ENCODE results near the gene TUBB6. TPM values are rescaled to one million over a fixed set of nuclear protein-coding genes. Genes with fewer than 3 reads are reported as not detected.
A peak's percentile ranks its signal among the peaks of the same experiment; 100 is the strongest.

TUBB6 gene
- total RNA-seq, 2 donors from 2014 or later, result 3.7 to 7.3 TPM

- Mint-ChIP-seq H3K27ac (no peak overlapping the region), H3K27me3 (peaks cover 5 to 10% of the 10 kb centered on the region in 2 donors), H3K36me3 (peaks cover 11% of the 10 kb centered on the region), H3K9me3 (no peaks in the 10 kb centered on the region), H3K4me1 (ENCODE audit: low read depth in 2 of 2) (no peaks in the 10 kb centered on the region), H3K4me3 (no peak overlapping the region)
- DNase-seq (ENCODE audit: low spot score), result no peak
- ATAC-seq, result no peak
These were observed 6.7 kb downstream of the TUBB6 start for GRCh38 chr18:12314591-12315305.

- Mint-ChIP-seq H3K27ac (no peak overlapping the region), H3K36me3 (peaks cover 10% of the 10 kb centered on the region), H3K4me1 (ENCODE audit: low read depth in 2 of 2) (no peaks in the 10 kb centered on the region), H3K27me3 (peaks cover 4 to 7% of the 10 kb centered on the region in 2 donors), H3K9me3 (no peaks in the 10 kb centered on the region), H3K4me3 (no peak overlapping the region)
- ATAC-seq (no peak), DNase-seq (ENCODE audit: low spot score) (no peak)
These were observed 7.4 kb downstream of the TUBB6 start for GRCh38 chr18:12315490-12315889.

- H3K9me3 Mint-ChIP-seq, result no peaks in the 10 kb centered on the region
- no peak overlapping the region for H3K4me3 Mint-ChIP-seq
- no peak overlapping the region for H3K27ac Mint-ChIP-seq
- no peak for ATAC-seq
- peaks cover 10% of the 10 kb centered on the region for H3K36me3 Mint-ChIP-seq
- no peaks in the 10 kb centered on the region for H3K4me1 Mint-ChIP-seq (ENCODE audit: low read depth in 2 of 2)
- peaks cover 4 to 7% of the 10 kb centered on the region in 2 donors for H3K27me3 Mint-ChIP-seq
- no peak for DNase-seq (ENCODE audit: low spot score)
These were observed 7.9 kb downstream of the TUBB6 start for GRCh38 chr18:12315911-12316310.

GRCh38 chr18:12317664-12318333 lies 9.8 kb downstream of the TUBB6 start:
- no peak overlapping the region for H3K4me3 Mint-ChIP-seq
- DNase-seq (ENCODE audit: low spot score), result no peak
- no peaks in the 10 kb centered on the region for H3K4me1 Mint-ChIP-seq (ENCODE audit: low read depth in 2 of 2)
- H3K27ac Mint-ChIP-seq, result no peak overlapping the region
- no peaks in the 10 kb centered on the region for H3K27me3 Mint-ChIP-seq
- ATAC-seq, result no peak
- peaks cover 4% of the 10 kb centered on the region for H3K36me3 Mint-ChIP-seq
- no peaks in the 10 kb centered on the region for H3K9me3 Mint-ChIP-seq

- H3K4me3 Mint-ChIP-seq, result no peak overlapping the region
- no peaks in the 10 kb centered on the region for H3K36me3 Mint-ChIP-seq
- H3K27me3 Mint-ChIP-seq, result no peaks in the 10 kb centered on the region
- DNase-seq (ENCODE audit: low spot score) (no peak), ATAC-seq (peak in 1 of 2 donors; percentile 28)
- H3K27ac Mint-ChIP-seq, result no peak overlapping the region
- H3K4me1 Mint-ChIP-seq (ENCODE audit: low read depth in 2 of 2), result no peaks in the 10 kb centered on the region
- H3K9me3 Mint-ChIP-seq, result no peaks in the 10 kb centered on the region
These were observed 10.3 kb downstream of the TUBB6 start for GRCh38 chr18:12318334-12318697.

GRCh38 chr18:12318857-12319256 lies 10.8 kb downstream of the TUBB6 start:
- no peak for DNase-seq (ENCODE audit: low spot score)
- no peak overlapping the region for H3K27ac Mint-ChIP-seq
- no peak for ATAC-seq
- no peaks in the 10 kb centered on the region for H3K27me3 Mint-ChIP-seq
- no peaks in the 10 kb centered on the region for H3K36me3 Mint-ChIP-seq
- no peak overlapping the region for H3K4me3 Mint-ChIP-seq
- no peaks in the 10 kb centered on the region for H3K4me1 Mint-ChIP-seq (ENCODE audit: low read depth in 2 of 2)
- no peaks in the 10 kb centered on the region for H3K9me3 Mint-ChIP-seq

GRCh38 chr18:12321333-12321732 lies 13.3 kb downstream of the TUBB6 start:
- ATAC-seq (no peak), DNase-seq (ENCODE audit: low spot score) (no peak)
- H3K36me3 Mint-ChIP-seq, result no peaks in the 10 kb centered on the region
- no peak overlapping the region for H3K27ac Mint-ChIP-seq
- no peak overlapping the region for H3K4me3 Mint-ChIP-seq
- no peaks in the 10 kb centered on the region for H3K4me1 Mint-ChIP-seq (ENCODE audit: low read depth in 2 of 2)
- no peaks in the 10 kb centered on the region for H3K9me3 Mint-ChIP-seq
- H3K27me3 Mint-ChIP-seq, result no peaks in the 10 kb centered on the region

GRCh38 chr18:12324991-12325725 lies 17.1 kb downstream of the TUBB6 start:
- Mint-ChIP-seq H3K4me3 (no peak overlapping the region), H3K9me3 (no peaks in the 10 kb centered on the region), H3K27ac (no peak overlapping the region), H3K27me3 (no peaks in the 10 kb centered on the region), H3K4me1 (ENCODE audit: low read depth in 2 of 2) (peaks cover 5% of the 10 kb centered on the region in 2 donors), H3K36me3 (peaks cover 4% of the 10 kb centered on the region)
- ATAC-seq (no peak), DNase-seq (ENCODE audit: low spot score) (no peak)

- H3K27ac Mint-ChIP-seq, result no peak overlapping the region
- peaks cover 5% of the 10 kb centered on the region in 2 donors for H3K4me1 Mint-ChIP-seq (ENCODE audit: low read depth in 2 of 2)
- ATAC-seq (no peak), DNase-seq (ENCODE audit: low spot score) (no peak)
- H3K9me3 Mint-ChIP-seq, result no peaks in the 10 kb centered on the region
- no peak overlapping the region for H3K4me3 Mint-ChIP-seq
- peaks cover 4% of the 10 kb centered on the region for H3K36me3 Mint-ChIP-seq
- no peaks in the 10 kb centered on the region for H3K27me3 Mint-ChIP-seq
These were observed 17.7 kb downstream of the TUBB6 start for GRCh38 chr18:12325726-12326245.

- H3K27ac Mint-ChIP-seq, result no peak overlapping the region
- H3K27me3 Mint-ChIP-seq, result no peaks in the 10 kb centered on the region
- peaks cover 5% of the 10 kb centered on the region in 2 donors for H3K4me1 Mint-ChIP-seq (ENCODE audit: low read depth in 2 of 2)
- H3K4me3 Mint-ChIP-seq, result no peak overlapping the region
- peak; percentile 15 to 29 for ATAC-seq
- H3K36me3 Mint-ChIP-seq, result peaks cover 4% of the 10 kb centered on the region
- no peaks in the 10 kb centered on the region for H3K9me3 Mint-ChIP-seq
- DNase-seq (ENCODE audit: low spot score), result no peak
These were observed 18.8 kb downstream of the TUBB6 start for GRCh38 chr18:12326711-12327460.

- Mint-ChIP-seq H3K9me3 (no peaks in the 10 kb centered on the region), H3K36me3 (peaks cover 4% of the 10 kb centered on the region), H3K4me1 (ENCODE audit: low read depth in 2 of 2) (peaks cover 5% of the 10 kb centered on the region in 2 donors), H3K27me3 (no peaks in the 10 kb centered on the region), H3K27ac (no peak overlapping the region), H3K4me3 (no peak overlapping the region)
- DNase-seq (ENCODE audit: low spot score) (peak; percentile 75), ATAC-seq (peak; percentile 76 to 85)
These were observed 19.6 kb downstream of the TUBB6 start for GRCh38 chr18:12327510-12328178.

- H3K4me3 Mint-ChIP-seq, result no peak overlapping the region
- no peak overlapping the region for H3K27ac Mint-ChIP-seq
- no peaks in the 10 kb centered on the region for H3K9me3 Mint-ChIP-seq
- peaks cover 5% of the 10 kb centered on the region in 2 donors for H3K4me1 Mint-ChIP-seq (ENCODE audit: low read depth in 2 of 2)
- peaks cover 4% of the 10 kb centered on the region for H3K36me3 Mint-ChIP-seq
- no peak for DNase-seq (ENCODE audit: low spot score)
- H3K27me3 Mint-ChIP-seq, result no peaks in the 10 kb centered on the region
- no peak for ATAC-seq
These were observed 20.3 kb downstream of the TUBB6 start for GRCh38 chr18:12328179-12328823.

Measured in natural killer cell treated with Interleukin-12 subunit alpha and Interleukin-12 subunit beta and Interleukin-15 and Interleukin-18, amount 100 ng/mL, for 72 hours (primary cell).